GM21423 (cell line): ENCODE results near the gene PLA2G12A.

Source experiments
- ATAC-seq: cut with Tn5 transposase; IDR thresholded peaks from one replicate; pipeline ENCODE4 v1.9.1; 2021; ENCODE audit warnings: mild to moderate bottlenecking, moderate library complexity; ENCODE audit not compliant: unreplicated experiment

The PLA2G12A gene

GRCh38 chr4:109729117-109729717 is 653 bp downstream of the PLA2G12A start:
- ATAC-seq, result no peak

- ATAC-seq, result no peak
Observed at GRCh38 chr4:109728385-109728784, 1.5 kb downstream of the PLA2G12A start.

GRCh38 chr4:109723110-109723509 is 6.8 kb downstream of the PLA2G12A start:
- no peak for ATAC-seq

GRCh38 chr4:109722357-109722756 is 7.5 kb downstream of the PLA2G12A start:
- ATAC-seq, result no peak

GRCh38 chr4:109721033-109721432 is 8.8 kb downstream of the PLA2G12A start:
- ATAC-seq, result no peak

- ATAC-seq, result no peak
Observed at GRCh38 chr4:109719604-109720003, 10.3 kb downstream of the PLA2G12A start.

- no peak for ATAC-seq
Observed at GRCh38 chr4:109718759-109719158, 11.1 kb downstream of the PLA2G12A start.

- ATAC-seq, result no peak
Observed at GRCh38 chr4:109713500-109713899, 16.4 kb downstream of the PLA2G12A start.

GRCh38 chr4:109708990-109709389 is 20.9 kb downstream of the PLA2G12A start:
- peak; percentile 88 for ATAC-seq

GRCh38 chr4:109708435-109708834 is 21.4 kb downstream of the PLA2G12A start:
- no peak for ATAC-seq

- ATAC-seq, result no peak
Observed at GRCh38 chr4:109703664-109704361, 26.1 kb downstream of the PLA2G12A start.

- peak; percentile 80 for ATAC-seq
Observed at GRCh38 chr4:109702950-109703663, 26.8 kb downstream of the PLA2G12A start, which contains the start of gene CASP6. Gene CASP6 (minus strand): TSS chr4:109703445. CDS start chr4:109703395, 50 bp downstream.

GRCh38 chr4:109701566-109702410 is 28.1 kb downstream of the PLA2G12A start:
- ATAC-seq, result no peak

- ATAC-seq, result no peak
Observed at GRCh38 chr4:109699553-109700225, 30.2 kb downstream of the PLA2G12A start.

GRCh38 chr4:109698656-109699055 is 31.2 kb downstream of the PLA2G12A start:
- ATAC-seq, result no peak

GRCh38 chr4:109691411-109691920 is 38.4 kb downstream of the PLA2G12A start:
- no peak for ATAC-seq

GRCh38 chr4:109690690-109691410 is 39.0 kb downstream of the PLA2G12A start:
- ATAC-seq, result peak; percentile 98

GRCh38 chr4:109684727-109685126 is 45.1 kb downstream of the PLA2G12A start:
- ATAC-seq, result no peak

- ATAC-seq, result no peak
Observed at GRCh38 chr4:109683621-109684253, 46.1 kb downstream of the PLA2G12A start.
